ENCODE data around the gene MRPL1.

DNA sequence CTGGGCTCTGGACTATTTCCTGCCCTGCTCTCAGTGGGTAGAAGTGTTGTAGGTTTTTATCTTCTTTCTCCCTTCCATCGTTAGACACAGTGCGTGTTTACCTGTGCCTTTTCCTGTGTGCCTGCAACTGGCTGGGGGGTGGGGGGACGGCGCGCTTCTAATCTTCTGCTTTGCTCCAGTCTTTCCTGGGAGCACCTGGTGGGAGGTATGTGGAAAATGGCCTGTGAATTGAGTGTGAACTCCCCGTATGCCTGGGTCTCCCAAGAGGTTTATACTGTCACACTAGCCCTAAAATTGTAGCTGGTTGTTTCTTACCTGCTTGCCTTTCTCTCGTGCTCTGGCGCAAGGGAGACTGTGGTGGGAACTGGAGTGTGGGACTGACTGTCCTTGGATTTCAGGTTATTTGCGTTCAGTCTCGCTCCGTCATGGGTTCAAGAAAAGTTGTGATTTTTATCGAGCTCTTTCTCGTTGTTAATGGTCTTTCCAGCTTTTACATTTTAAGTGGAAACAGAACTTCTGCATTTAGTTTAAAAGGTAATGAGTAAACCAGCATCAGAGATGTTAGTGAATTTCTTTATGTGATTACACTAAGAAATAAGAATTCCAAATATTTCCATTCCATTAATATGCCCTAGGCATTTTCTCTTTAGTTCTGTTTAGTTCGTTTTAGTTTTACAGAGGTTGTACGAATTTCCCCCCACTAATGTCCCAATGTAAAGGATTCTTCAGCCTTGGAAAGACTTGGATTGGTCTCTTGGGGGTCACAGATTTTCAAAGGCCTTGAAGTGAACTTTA, 15.3 kb downstream of the MRPL1 start:
- TF ChIP-seq, protein P1, sequence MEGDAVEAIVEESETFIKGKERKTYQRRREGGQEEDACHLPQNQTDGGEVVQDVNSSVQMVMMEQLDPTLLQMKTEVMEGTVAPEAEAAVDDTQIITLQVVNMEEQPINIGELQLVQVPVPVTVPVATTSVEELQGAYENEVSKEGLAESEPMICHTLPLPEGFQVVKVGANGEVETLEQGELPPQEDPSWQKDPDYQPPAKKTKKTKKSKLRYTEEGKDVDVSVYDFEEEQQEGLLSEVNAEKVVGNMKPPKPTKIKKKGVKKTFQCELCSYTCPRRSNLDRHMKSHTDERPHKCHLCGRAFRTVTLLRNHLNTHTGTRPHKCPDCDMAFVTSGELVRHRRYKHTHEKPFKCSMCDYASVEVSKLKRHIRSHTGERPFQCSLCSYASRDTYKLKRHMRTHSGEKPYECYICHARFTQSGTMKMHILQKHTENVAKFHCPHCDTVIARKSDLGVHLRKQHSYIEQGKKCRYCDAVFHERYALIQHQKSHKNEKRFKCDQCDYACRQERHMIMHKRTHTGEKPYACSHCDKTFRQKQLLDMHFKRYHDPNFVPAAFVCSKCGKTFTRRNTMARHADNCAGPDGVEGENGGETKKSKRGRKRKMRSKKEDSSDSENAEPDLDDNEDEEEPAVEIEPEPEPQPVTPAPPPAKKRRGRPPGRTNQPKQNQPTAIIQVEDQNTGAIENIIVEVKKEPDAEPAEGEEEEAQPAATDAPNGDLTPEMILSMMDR (conservative IDR thresholded peaks at IDR 0.05; ENCODE audit: low read length): no peak
- no peak for TF ChIP-seq EZH2phosphoT487 (IDR thresholded peaks at IDR 0.05; ENCODE audit: borderline replicate concordance, low read depth, low read length)
